H9 (cell line): ENCODE measurements around the gene SLMAP. TPM values are rescaled to one million over a fixed set of nuclear protein-coding genes. Genes with fewer than 3 reads are reported as not detected.

Experiments used
- DNase-seq: peaks from one replicate; pipeline ENCODE4 v3.0.0-alpha.2; 2017
- H2AFZ ChIP-seq: one replicate; pipeline ENCODE4 v1.6.1; 2013; ENCODE audit warnings: mild to moderate bottlenecking, low read length, control low read depth, moderate library complexity
- H2AK5ac ChIP-seq: 2 replicates; pipeline ENCODE4 v1.6.1; 2013; ENCODE audit warnings: low read length, control low read depth, mixed read lengths; ENCODE audit not compliant: insufficient read length
- H2BK120ac ChIP-seq: one replicate; pipeline ENCODE4 v1.6.1; 2013; ENCODE audit warnings: low read depth, mild to moderate bottlenecking, low read length, control low read depth, inconsistent platforms; ENCODE audit not compliant: poor library complexity, severe bottlenecking
- H2BK12ac ChIP-seq: 2 replicates; pipeline ENCODE4 v1.6.1; 2013; ENCODE audit warnings: low read length, control low read depth, mixed read lengths, low read depth; ENCODE audit not compliant: insufficient read length
- H2BK15ac ChIP-seq: 2 replicates; pipeline ENCODE4 v1.6.1; 2013; ENCODE audit warnings: low read depth, low read length, control low read depth
- H2BK20ac ChIP-seq: one replicate; pipeline ENCODE4 v1.6.1; 2013; ENCODE audit warnings: low read depth, mild to moderate bottlenecking, low read length, control low read depth, inconsistent platforms; ENCODE audit not compliant: poor library complexity, severe bottlenecking
- H2BK5ac ChIP-seq: 2 replicates; pipeline ENCODE4 v1.6.1; 2013; ENCODE audit warnings: low read length, control low read depth, mixed read lengths; ENCODE audit not compliant: insufficient read length
- H3K14ac ChIP-seq: 2 replicates; pipeline ENCODE4 v1.6.1; 2013; ENCODE audit warnings: low read length, control low read depth; ENCODE audit not compliant: insufficient read depth
- H3K18ac ChIP-seq: 2 replicates; pipeline ENCODE4 v1.6.1; 2013; ENCODE audit warnings: low read depth, mild to moderate bottlenecking, mixed read lengths, low read length, control low read depth; ENCODE audit not compliant: insufficient read length
- H3K23ac ChIP-seq: 2 replicates; pipeline ENCODE4 v1.6.1; 2013; ENCODE audit warnings: low read length, control low read depth, mixed read lengths, low read depth; ENCODE audit not compliant: insufficient read length
- H3K23me2 ChIP-seq: 2 replicates; pipeline ENCODE4 v1.6.1; 2013; ENCODE audit warnings: low read depth, mild to moderate bottlenecking, mixed read lengths, low read length, control low read depth; ENCODE audit not compliant: insufficient read length, poor library complexity, severe bottlenecking
- H3K27ac ChIP-seq: 2 replicates; pipeline ENCODE4 v1.5.1; 2013; ENCODE audit warnings: low read length, control low read depth, mixed read lengths, low read depth; ENCODE audit not compliant: insufficient read length
- H3K27me3 ChIP-seq: 2 replicates; pipeline ENCODE4 v1.6.1; 2013; ENCODE audit warnings: low read length, control low read depth, inconsistent platforms; ENCODE audit not compliant: insufficient read depth
- H3K4ac ChIP-seq: 2 replicates; pipeline ENCODE4 v1.6.1; 2013; ENCODE audit warnings: low read depth, mild to moderate bottlenecking, control low read depth, inconsistent platforms, low read length, moderate library complexity
- H3K4me1 ChIP-seq: 2 replicates; pipeline ENCODE4 v1.6.1; 2013; ENCODE audit warnings: low read length, control low read depth, inconsistent platforms; ENCODE audit not compliant: insufficient read depth
- H3K4me2 ChIP-seq: 2 replicates; pipeline ENCODE4 v1.6.1; 2013; ENCODE audit warnings: low read length, control low read depth, mixed read lengths; ENCODE audit not compliant: insufficient read length, insufficient read depth
- H3K56ac ChIP-seq: 2 replicates; pipeline ENCODE4 v1.6.1; 2013; ENCODE audit warnings: low read depth, mild to moderate bottlenecking, mixed read lengths, low read length, control low read depth; ENCODE audit not compliant: insufficient read length
- H3K79me1 ChIP-seq: 2 replicates; pipeline ENCODE4 v1.6.1; 2013; ENCODE audit warnings: low read depth, mild to moderate bottlenecking, moderate library complexity, low read length, control low read depth, inconsistent platforms; ENCODE audit not compliant: insufficient read depth, poor library complexity, severe bottlenecking
- H3K79me2 ChIP-seq: 2 replicates; pipeline ENCODE4 v1.6.1; 2013; ENCODE audit warnings: low read length, control low read depth, inconsistent platforms; ENCODE audit not compliant: insufficient read depth
- H3K9ac ChIP-seq: 2 replicates; pipeline ENCODE4 v1.6.1; 2013; ENCODE audit warnings: low read length, control low read depth, mixed read lengths; ENCODE audit not compliant: insufficient read length; ENCODE audit errors: extremely low read depth
- H3K9me3 ChIP-seq: one replicate; pipeline ENCODE4 v1.6.1; 2013; ENCODE audit warnings: low read depth, low read length, inconsistent platforms; ENCODE audit not compliant: control insufficient read depth
- H3T11ph ChIP-seq: one replicate; pipeline ENCODE4 v1.6.1; 2013; ENCODE audit warnings: mild to moderate bottlenecking, low read length, control low read depth, inconsistent platforms
- H4K20me1 ChIP-seq: one replicate; pipeline ENCODE4 v1.6.1; 2013; ENCODE audit not compliant: control insufficient read depth, insufficient read length, insufficient read depth
- H4K5ac ChIP-seq: 2 replicates; pipeline ENCODE4 v1.6.1; 2013; ENCODE audit warnings: low read depth, mild to moderate bottlenecking, mixed read lengths, low read length, control low read depth; ENCODE audit not compliant: insufficient read length
- H4K8ac ChIP-seq: replicated peaks from 2 replicates; pipeline ENCODE4 v1.6.1; 2013; ENCODE audit warnings: low read length, control low read depth, mixed read lengths, low read depth; ENCODE audit not compliant: insufficient read length
- H4K91ac ChIP-seq: 2 replicates; pipeline ENCODE4 v1.6.1; 2013; ENCODE audit warnings: low read depth, mild to moderate bottlenecking, moderate library complexity, mixed read lengths, low read length, control low read depth; ENCODE audit not compliant: insufficient read length
- H3K27ac Mint-ChIP-seq, 3 experiments: 2 replicates in 2 of 3; 3 replicates in 1 of 3; pipeline ENCODE4 v1.8.0; 2020 to 2021; ENCODE audit warnings: mixed read lengths in 3 of 3, mild to moderate bottlenecking in 1 of 3, moderate library complexity in 1 of 3
- H3K27me3 Mint-ChIP-seq: 2 replicates; pipeline ENCODE4 v1.8.0; 2021; ENCODE audit warnings: low read depth, mild to moderate bottlenecking, moderate library complexity, mixed read lengths
- H3K36me3 Mint-ChIP-seq, 3 experiments: 2 replicates in 2 of 3; 3 replicates in 1 of 3; pipeline ENCODE4 v1.8.0; 2020 to 2021; ENCODE audit warnings: low read depth in 3 of 3, mixed read lengths in 3 of 3; ENCODE audit not compliant: insufficient read depth in 1 of 3
- H3K4me1 Mint-ChIP-seq, 2 experiments: 2 replicates each; pipeline ENCODE4 v1.8.0; 2020; ENCODE audit warnings: mixed read lengths in 2 of 2
- H3K4me3 Mint-ChIP-seq, 2 experiments: 2 replicates in 1 of 2; 3 replicates in 1 of 2; pipeline ENCODE4 v1.8.0; 2020 to 2021; ENCODE audit warnings: mild to moderate bottlenecking in 2 of 2, mixed read lengths in 2 of 2, moderate library complexity in 1 of 2
- H3K9me3 Mint-ChIP-seq, 2 experiments: 2 replicates in 1 of 2; 3 replicates in 1 of 2; pipeline ENCODE4 v1.8.0; 2020; ENCODE audit warnings: mild to moderate bottlenecking in 2 of 2, mixed read lengths in 2 of 2, moderate library complexity in 1 of 2
- WGBS: extraction: QIAGEN DNeasy Blood & Tissue Kit; methylation state at CpG from one replicate; pipeline ENCODE4 v1.1.7; 2013; ENCODE audit warnings: missing lambda C conversion rate, low lambda C conversion rate, mixed read lengths; ENCODE audit not compliant: insufficient read length; ENCODE audit errors: extremely low coverage; 5-methylcytosine and 5-hydroxymethylcytosine counted together
- total RNA-seq: library from RNA; stranded (reverse); gene quantifications from 2 replicates; pipeline ENCODE4 v1.2.1, GENCODE V29; 2021
- TF ChIP-seq, protein P1 (sequence below): fragments of 200-600 bp; sonication (generic); conservative IDR thresholded peaks from 3 replicates; pipeline ENCODE4 v1.8.0; 2021; ENCODE audit warnings: antibody characterized with exemption, mild to moderate bottlenecking

SLMAP gene
- total RNA-seq, 1 experiment from 2014 or later, result 65.1 TPM

DNA sequence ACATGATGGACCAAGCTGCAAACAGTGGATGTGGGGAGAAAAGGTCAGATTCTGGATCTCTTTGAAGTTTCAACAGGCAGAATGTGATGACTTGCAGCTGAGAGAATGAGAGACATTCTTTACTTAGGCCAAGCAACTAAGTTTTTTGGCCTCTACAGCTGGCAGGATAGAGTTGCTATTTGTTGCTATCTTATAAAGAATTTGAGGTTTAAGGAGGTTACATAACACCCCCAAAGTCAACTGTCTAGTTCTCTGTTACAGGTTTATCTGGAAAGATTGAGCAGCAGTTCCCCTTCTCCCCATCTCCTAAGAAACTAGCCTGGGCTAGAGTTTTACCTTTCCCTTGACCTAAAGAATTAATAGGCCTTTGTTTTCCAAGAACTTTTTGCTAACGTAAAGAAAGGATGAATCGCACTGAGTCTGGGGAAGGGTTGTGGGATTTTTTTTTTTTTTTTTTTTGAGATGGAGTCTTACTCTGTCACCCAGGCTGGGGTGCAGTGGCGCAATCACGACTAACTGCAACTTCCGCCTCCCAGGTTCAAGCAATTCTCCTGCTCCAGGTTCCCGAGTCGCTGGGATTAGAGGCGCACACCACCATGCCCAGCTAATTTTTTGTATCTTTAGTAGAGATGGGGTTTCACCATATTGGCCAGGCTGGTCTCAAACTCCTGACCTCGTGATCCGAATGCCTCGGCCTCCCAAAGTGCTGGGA, 26.6 kb upstream of the SLMAP start:
- H3K4me1 Mint-ChIP-seq, result 0 out of 4 replicates have a peak, but pooled peaks cover 0 to 3% of the 10 kb centered on the region in 2 experiments
- no peaks in the 10 kb centered on the region for H3K27me3 Mint-ChIP-seq
- H4K5ac ChIP-seq, result no peak overlapping the region

More for the DNA sequence above, 26.6 kb upstream of the SLMAP start:
- Histone ChIP-seq H3K27ac (no peak overlapping the region), H2BK15ac (no peak overlapping the region), H3K79me1 (no peaks in the 10 kb centered on the region), H3K27me3 (no peaks in the 10 kb centered on the region), H2BK20ac (no peak overlapping the region), H2BK12ac (no peak overlapping the region), H2AFZ (no peak overlapping the region), H4K91ac (no peak overlapping the region), H3K18ac (no peak overlapping the region), H2BK5ac (no peak overlapping the region), H3K4me1 (no peaks in the 10 kb centered on the region), H3T11ph (no peak overlapping the region), H3K9me3 (no peaks in the 10 kb centered on the region), H3K14ac (no peak overlapping the region), H4K20me1 (no peaks in the 10 kb centered on the region), H4K8ac (no peak overlapping the region), H3K9ac (no peak overlapping the region), H2BK120ac (no peak overlapping the region), H3K4me2 (no peak overlapping the region), H3K79me2 (no peaks in the 10 kb centered on the region), H3K23ac (no peak overlapping the region), H3K4ac (no peak overlapping the region), H3K56ac (no peak overlapping the region), H2AK5ac (no peak overlapping the region), H3K23me2 (no peaks in the 10 kb centered on the region)
- no peak for DNase-seq
- H3K36me3 Mint-ChIP-seq, result no peaks in the 10 kb centered on the region
- no peaks in the 10 kb centered on the region; a peak in 1 of 5 replicates for H3K9me3 Mint-ChIP-seq
- WGBS, result no CpG with 5 or more reads among the region's 11 CpGs
- TF ChIP-seq, protein P1, sequence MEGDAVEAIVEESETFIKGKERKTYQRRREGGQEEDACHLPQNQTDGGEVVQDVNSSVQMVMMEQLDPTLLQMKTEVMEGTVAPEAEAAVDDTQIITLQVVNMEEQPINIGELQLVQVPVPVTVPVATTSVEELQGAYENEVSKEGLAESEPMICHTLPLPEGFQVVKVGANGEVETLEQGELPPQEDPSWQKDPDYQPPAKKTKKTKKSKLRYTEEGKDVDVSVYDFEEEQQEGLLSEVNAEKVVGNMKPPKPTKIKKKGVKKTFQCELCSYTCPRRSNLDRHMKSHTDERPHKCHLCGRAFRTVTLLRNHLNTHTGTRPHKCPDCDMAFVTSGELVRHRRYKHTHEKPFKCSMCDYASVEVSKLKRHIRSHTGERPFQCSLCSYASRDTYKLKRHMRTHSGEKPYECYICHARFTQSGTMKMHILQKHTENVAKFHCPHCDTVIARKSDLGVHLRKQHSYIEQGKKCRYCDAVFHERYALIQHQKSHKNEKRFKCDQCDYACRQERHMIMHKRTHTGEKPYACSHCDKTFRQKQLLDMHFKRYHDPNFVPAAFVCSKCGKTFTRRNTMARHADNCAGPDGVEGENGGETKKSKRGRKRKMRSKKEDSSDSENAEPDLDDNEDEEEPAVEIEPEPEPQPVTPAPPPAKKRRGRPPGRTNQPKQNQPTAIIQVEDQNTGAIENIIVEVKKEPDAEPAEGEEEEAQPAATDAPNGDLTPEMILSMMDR, result no peak
- 0 out of 7 replicates have a peak overlapping the region, but pooled peaks of 1 of the 3 experiments have one; percentile 27 for H3K27ac Mint-ChIP-seq
- no peak overlapping the region for H3K4me3 Mint-ChIP-seq
